HCT116 (cell line): ENCODE data around the gene AKAP1. TPM values are rescaled to one million over a fixed set of nuclear protein-coding genes. Genes with fewer than 3 reads are reported as not detected.

ENCODE experiments used
- ATAC-seq: fragments of 200-7000 bp; cut with Tn5 transposase; 2 replicates; pipeline ENCODE4 v1.9.1; 2020; ENCODE audit warnings: mild to moderate bottlenecking, moderate library complexity
- BruUV-seq: library from RNA; stranded (reverse); fragments of 400-500 nt; replicated peaks from 2 replicates; lab custom pipeline; 2021; lab: Mats Ljungman, UMichigan
- CTCF ChIA-PET: fragments of 300-600 bp; sonication (Branson Sonifier 250); formaldehyde crosslinking; loops from one replicate; lab custom pipeline; 2021; ENCODE audit warnings: antibody characterized with exemption; lab: Charles Lee
- POLR2A ChIA-PET: fragments of 300-600, 350-600 bp; sonication (Branson Sonifier 250); formaldehyde crosslinking; loops from one replicate; lab custom pipeline; 2021; ENCODE audit warnings: antibody characterized with exemption; lab: Charles Lee
- RAD21 ChIA-PET, 2 experiments: fragments of 300-600 bp; sonication (Branson Sonifier 250); formaldehyde crosslinking; loops; one replicate each; lab custom pipeline; 2023; ENCODE audit warnings: low total read pairs in 2 of 2; ENCODE audit not compliant: uncharacterized antibody in 2 of 2, unreplicated experiment in 2 of 2, low non-redundant PET in 1 of 2; lab: Charles Lee
- DNase-seq: peaks from one replicate; pipeline ENCODE4 v3.0.0-alpha.2; 2010; ENCODE audit warnings: low read depth, low spot score
- H2AFZ ChIP-seq: fragments of 200-600 bp; shearing (Covaris generic), sonication (generic); 2 replicates; pipeline ENCODE4 v1.6.1; 2017; ENCODE audit warnings: low read depth, mixed run types, mixed read lengths, antibody characterized with exemption, low read length; ENCODE audit not compliant: poor library complexity, severe bottlenecking
- H3K27ac ChIP-seq: 2 replicates; pipeline ENCODE4 v1.5.1; 2012; ENCODE audit warnings: low read depth, low read length
- H3K27me3 ChIP-seq: fragments of 200-600 bp; sonication (generic); 2 replicates; pipeline ENCODE4 v1.6.1; 2016; ENCODE audit warnings: mixed run types, low read length, mixed read lengths; ENCODE audit not compliant: insufficient read depth
- H3K36me3 ChIP-seq, 2 experiments: fragments of 200-500 bp in 1 of 2; fragments of 200-600 bp in 1 of 2; sonication (Bioruptor generic) in 1 of 2; sonication (generic) in 1 of 2; 2 replicates each; pipeline versions ENCODE4 v1.5.1 to v1.6.1; 2014 to 2016; ENCODE audit warnings: low read length in 2 of 2, inconsistent platforms in 1 of 2, mixed read lengths in 1 of 2, mixed run types in 1 of 2; ENCODE audit not compliant: insufficient read depth in 2 of 2, control insufficient read depth in 1 of 2
- H3K4me1 ChIP-seq, 2 experiments: fragments of 200-600 bp in 1 of 2; sonication (generic) in 1 of 2; 2 replicates each; pipeline versions ENCODE4 v1.5.1 to v1.6.1; 2012 to 2017; ENCODE audit warnings: low read length in 2 of 2, inconsistent platforms in 1 of 2, mild to moderate bottlenecking in 1 of 2, mixed read lengths in 1 of 2, mixed run types in 1 of 2, moderate library complexity in 1 of 2; ENCODE audit not compliant: insufficient read depth in 2 of 2, control insufficient read depth in 1 of 2
- H3K4me2 ChIP-seq: fragments of 200-600 bp; sonication (generic); 2 replicates; pipeline ENCODE4 v1.6.1; 2017; ENCODE audit warnings: mixed run types, low read length, mixed read lengths
- H3K4me3 ChIP-seq, 2 experiments: fragments of 200-600 bp in 1 of 2; sonication (generic) in 1 of 2; replicated peaks in 1 of 2; 2 replicates each; pipeline ENCODE4 v1.5.1; 2011 to 2016; ENCODE audit warnings: low read length in 2 of 2, control low read depth in 1 of 2, low read depth in 1 of 2, mild to moderate bottlenecking in 1 of 2, mixed read lengths in 1 of 2, mixed run types in 1 of 2
- H3K79me2 ChIP-seq: fragments of 200-600 bp; sonication (generic); 2 replicates; pipeline ENCODE4 v1.6.1; 2017; ENCODE audit warnings: mild to moderate bottlenecking, mixed run types, low read length, moderate library complexity, mixed read lengths; ENCODE audit not compliant: insufficient read depth
- H3K9ac ChIP-seq: fragments of 200-600 bp; sonication (generic); 2 replicates; pipeline ENCODE4 v1.6.1; 2016; ENCODE audit warnings: low read length, mixed read lengths
- H3K9me2 ChIP-seq: fragments of 200-600 bp; sonication (generic), shearing (Covaris generic); 2 replicates; pipeline ENCODE4 v1.6.1; 2017; ENCODE audit warnings: mixed run types, mild to moderate bottlenecking, moderate library complexity; ENCODE audit not compliant: insufficient read depth
- H3K9me3 ChIP-seq, 2 experiments: fragments of 200-500 bp in 1 of 2; fragments of 200-600 bp in 1 of 2; sonication (Bioruptor generic) in 1 of 2; sonication (generic) in 1 of 2; 2 replicates each; pipeline ENCODE4 v1.6.1; 2014 to 2017; ENCODE audit warnings: low read length in 2 of 2, mixed read lengths in 2 of 2, inconsistent platforms in 1 of 2, low read depth in 1 of 2, mild to moderate bottlenecking in 1 of 2, mixed run types in 1 of 2, moderate library complexity in 1 of 2; ENCODE audit not compliant: control insufficient read depth in 1 of 2, insufficient read depth in 1 of 2
- H4K20me1 ChIP-seq: fragments of 200-600 bp; sonication (generic), shearing (Covaris generic); 2 replicates; pipeline ENCODE4 v1.6.1; 2017; ENCODE audit warnings: mixed run types, mild to moderate bottlenecking, moderate library complexity; ENCODE audit not compliant: insufficient read depth
- ATF3 ChIP-seq: IDR thresholded peaks from 2 replicates; pipeline ENCODE4 v1.6.1; 2012
- CTCF ChIP-seq, 3 experiments: fragments of 200-600 bp in 1 of 3; sonication (generic) in 1 of 3; IDR thresholded peaks in 2 of 3; conservative IDR thresholded peaks in 1 of 3; 2 replicates each; pipeline ENCODE4 v1.5.1; 2012 to 2017; ENCODE audit warnings: low read depth in 2 of 3, low read length in 2 of 3, antibody characterized with exemption in 1 of 3, borderline replicate concordance in 1 of 3, control low read depth in 1 of 3, mild to moderate bottlenecking in 1 of 3, mixed read lengths in 1 of 3, mixed run types in 1 of 3, moderate library complexity in 1 of 3; ENCODE audit not compliant: insufficient read depth in 1 of 3
- EGR1 ChIP-seq: IDR thresholded peaks from 2 replicates; pipeline ENCODE4 v1.6.1; 2012; ENCODE audit warnings: low read depth
- ELF1 ChIP-seq: IDR thresholded peaks from 2 replicates; pipeline ENCODE4 v1.6.1; 2012; ENCODE audit warnings: low read depth, borderline replicate concordance
- EZH2 ChIP-seq: fragments of 200-600 bp; sonication (generic); IDR thresholded peaks from 2 replicates; pipeline ENCODE4 v1.6.1; 2017; ENCODE audit warnings: antibody characterized with exemption, mixed run types
- EZH2phosphoT487 ChIP-seq: fragments of 200-600 bp; IDR thresholded peaks from 2 replicates; pipeline ENCODE4 v1.6.1; 2018; ENCODE audit warnings: antibody characterized with exemption, borderline replicate concordance
- FOSL1 ChIP-seq: IDR thresholded peaks from 2 replicates; pipeline ENCODE4 v1.6.1; 2012; ENCODE audit warnings: low read depth
- JUND ChIP-seq: IDR thresholded peaks from 2 replicates; pipeline ENCODE4 v1.6.1; 2012
- MAX ChIP-seq: IDR thresholded peaks from 2 replicates; pipeline ENCODE4 v1.6.1; 2012
- POLR2A ChIP-seq: IDR thresholded peaks from 2 replicates; pipeline ENCODE4 v1.7.0; 2011; ENCODE audit warnings: borderline replicate concordance; ENCODE audit not compliant: insufficient read depth, insufficient read length; ENCODE audit errors: extremely low read depth
- POLR2AphosphoS5 ChIP-seq: IDR thresholded peaks from 2 replicates; pipeline ENCODE4 v1.6.1; 2011; ENCODE audit warnings: mild to moderate bottlenecking, low read depth, low read length, moderate library complexity
- RAD21 ChIP-seq: IDR thresholded peaks from 2 replicates; pipeline ENCODE4 v1.6.1; 2012; ENCODE audit warnings: low read depth, mild to moderate bottlenecking
- REST ChIP-seq: IDR thresholded peaks from 2 replicates; pipeline ENCODE4 v1.6.1; 2012; ENCODE audit warnings: low read depth
- SIN3A ChIP-seq: IDR thresholded peaks from 2 replicates; pipeline ENCODE4 v1.6.1; 2012; ENCODE audit warnings: low read depth
- SRF ChIP-seq: IDR thresholded peaks from 2 replicates; pipeline ENCODE4 v1.6.1; 2012; ENCODE audit warnings: low read depth
- TCF7L2 ChIP-seq: IDR thresholded peaks from 2 replicates; pipeline ENCODE4 v1.7.0; 2011; ENCODE audit warnings: borderline replicate concordance, inconsistent platforms; ENCODE audit not compliant: insufficient read depth, insufficient read length; ENCODE audit errors: extremely low read depth
- YY1 ChIP-seq: IDR thresholded peaks from 2 replicates; pipeline ENCODE4 v1.6.1; 2011; ENCODE audit warnings: low read length, low read depth, moderate library complexity, mild to moderate bottlenecking; ENCODE audit not compliant: insufficient replicate concordance; ENCODE audit errors: extremely low read depth
- ZBTB33 ChIP-seq: IDR thresholded peaks from 2 replicates; pipeline ENCODE4 v1.6.1; 2011; ENCODE audit warnings: mild to moderate bottlenecking, low read length, moderate library complexity; ENCODE audit not compliant: insufficient replicate concordance; ENCODE audit errors: extremely low read depth
- ZFX ChIP-seq: fragments of 450-650 bp; IDR thresholded peaks from 2 replicates; pipeline ENCODE4 v1.6.1; 2017
- ZNF274 ChIP-seq: fragments of 200-500 bp; sonication (Bioruptor generic); IDR thresholded peaks from 2 replicates; pipeline ENCODE4 v1.6.1; 2014; ENCODE audit warnings: mild to moderate bottlenecking, low read depth, low read length, inconsistent platforms
- intact Hi-C: fragments of 100-400 bp; cut with micrococcal nuclease; formaldehyde crosslinking; loops from 2 replicates; pipeline ENCODE4 v1.10.0; 2022
- total RNA-seq: library from RNA; stranded (reverse); gene quantifications from one replicate; pipeline ENCODE4 v1.2.1, GENCODE V29; 2021; ENCODE audit not compliant: unreplicated experiment

The AKAP1 gene
- total RNA-seq, 1 experiment from 2014 or later, result 51.6 TPM

GRCh38 chr17:57067162-57067561, 17.9 kb upstream of the AKAP1 start:
- ATAC-seq (peak; percentile 55), DNase-seq (no peak)
- Histone ChIP-seq H3K4me2 (no peak overlapping the region), H4K20me1 (no peaks in the 10 kb centered on the region), H3K27me3 (no peaks in the 10 kb centered on the region), H3K36me3 (no peaks in the 10 kb centered on the region), H3K4me1 (peaks cover 10 to 23% of the 10 kb centered on the region in 2 experiments; a peak in 3 of 4 replicates), H3K9me3 (no peaks in the 10 kb centered on the region), H2AFZ (peak overlapping the region; percentile 77), H3K9ac (no peak overlapping the region), H3K4me3 (no peak overlapping the region), H3K27ac (no peak overlapping the region), H3K9me2 (no peaks in the 10 kb centered on the region), H3K79me2 (no peaks in the 10 kb centered on the region)
- TF ChIP-seq JUND, result no peak
- TF ChIP-seq ZFX, result no peak
- no peak for TF ChIP-seq EGR1
- no peak for TF ChIP-seq POLR2A
- no peak for TF ChIP-seq EZH2
- no peak for TF ChIP-seq SRF
- no peak for TF ChIP-seq EZH2phosphoT487
- no peak for TF ChIP-seq FOSL1
- TF ChIP-seq ELF1, result no peak
- TF ChIP-seq TCF7L2, result no peak
- TF ChIP-seq SIN3A, result no peak
- TF ChIP-seq ZNF274, result no peak
- no peak for TF ChIP-seq CTCF (IDR thresholded peaks at IDR 0.05 in 2 of 3, conservative IDR thresholded peaks at IDR 0.05 in 1 of 3; ENCODE audit: borderline replicate concordance in 1 of 3, insufficient read depth in 1 of 3, low read depth in 2 of 3, low read length in 2 of 3)
- no peak for TF ChIP-seq REST
- no peak for TF ChIP-seq YY1
- TF ChIP-seq POLR2AphosphoS5, result no peak
- no peak for TF ChIP-seq ATF3
- TF ChIP-seq RAD21, result no peak
- TF ChIP-seq MAX, result no peak
- no peak for TF ChIP-seq ZBTB33
- intact Hi-C loops, result no loop called here
- ChIA-PET POLR2A (no interaction called here), RAD21 (no interaction called here), CTCF (no interaction called here)
- no TSS peak for BruUV-seq
